ENCODE data around the gene DIDO1.

- TF ChIP-seq CTCF (IDR thresholded peaks at IDR 0.05), result no peak
- TF ChIP-seq POLR2A (IDR thresholded peaks at IDR 0.05), result no peak
- no peak for TF ChIP-seq POLR2AphosphoS5 (IDR thresholded peaks at IDR 0.05)
These were observed 88.0 kb downstream of the DIDO1 start for GRCh38 chr20:62838128-62838891.
